M059J (cell line): Measurements from ENCODE around the gene KDM1B. TPM values are rescaled to one million over a fixed set of nuclear protein-coding genes. Genes with fewer than 3 reads are reported as not detected.
"Not testable (repeated sequence)": the region's sequence is repeated elsewhere in the genome, so short reads cannot be mapped to it uniquely, and the experiment has no call there.

Experiments
- DNase-seq: peaks from one replicate; pipeline ENCODE4 v3.0.0-alpha.2; 2012; ENCODE audit warnings: low read depth
- total RNA-seq: library from RNA; depleted of rRNA; stranded (reverse); fragments of >200 nt; shearing (Covaris generic); gene quantifications from 2 replicates; pipeline ENCODE4 v1.2.3, GENCODE V29; 2014

Gene KDM1B
- total RNA-seq, 1 experiment from 2014 or later, result 20.5 TPM

- DNase-seq, result no peak
Measured at GRCh38 chr6:18187701-18188100, 32.5 kb downstream of the KDM1B start.

- DNase-seq, result no peak
Measured at GRCh38 chr6:18189196-18189595, 34.0 kb downstream of the KDM1B start.

- no peak for DNase-seq
Measured at GRCh38 chr6:18192026-18192425, 36.8 kb downstream of the KDM1B start.

DNA sequence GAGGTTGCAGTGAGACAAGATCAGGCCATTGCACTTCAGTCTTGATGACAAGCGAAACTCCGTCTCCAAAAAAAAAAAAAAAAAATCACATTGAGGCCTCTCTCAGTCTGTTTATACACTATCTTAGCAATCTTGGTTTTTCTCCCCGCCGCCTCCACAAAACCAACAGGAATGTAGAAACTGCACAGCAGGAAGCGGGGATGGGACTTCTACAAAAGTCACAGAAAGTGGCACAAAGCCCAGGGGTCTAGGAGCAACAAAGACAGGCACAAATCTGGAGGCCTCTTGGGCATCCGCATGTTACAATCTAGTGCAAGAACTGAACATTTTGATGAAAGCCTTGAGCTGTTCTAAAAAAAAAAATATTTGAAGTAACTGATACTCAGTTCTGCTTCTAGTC lies 48.6 kb downstream of the KDM1B start:
- no peak for DNase-seq

DNA sequence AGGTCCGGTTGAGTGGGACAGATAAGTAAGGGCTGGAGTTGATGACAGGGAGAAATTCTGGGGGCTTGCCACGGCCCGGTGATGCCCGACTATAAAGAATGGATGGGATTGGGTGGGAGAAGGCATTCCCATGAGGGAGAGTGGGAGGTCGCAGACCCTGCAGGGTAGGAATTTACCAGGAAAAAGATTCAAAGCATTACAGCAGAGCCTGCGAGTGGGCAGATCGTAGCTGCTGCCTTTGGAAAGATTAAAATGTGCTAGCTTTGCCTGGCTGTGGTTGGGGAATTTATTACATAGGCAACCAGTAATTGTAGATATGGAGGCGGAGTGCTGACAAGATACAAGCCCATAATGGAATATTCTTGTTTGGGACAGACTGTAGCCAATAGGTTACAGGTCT lies 49.5 kb downstream of the KDM1B start:
- DNase-seq, result no peak

DNA sequence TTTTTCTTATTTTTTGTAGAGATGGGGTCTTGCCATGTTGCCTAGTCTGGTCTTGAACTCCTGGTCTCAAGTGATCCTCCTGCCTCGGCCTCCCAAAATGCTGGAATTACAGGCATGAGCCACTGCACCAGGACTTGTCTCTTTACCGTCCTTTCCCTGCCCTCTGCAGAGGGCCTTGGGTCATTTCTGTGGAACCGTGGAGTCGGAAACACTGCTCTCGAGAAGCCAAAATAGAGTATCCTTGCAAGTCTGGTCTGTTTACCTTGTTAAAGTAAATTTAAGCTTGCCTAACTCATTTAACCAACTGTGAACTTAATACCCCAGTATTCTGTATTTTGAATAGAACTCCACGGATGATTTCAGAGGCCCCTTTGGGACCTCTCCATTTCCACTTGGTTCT lies 51.4 kb downstream of the KDM1B start:
- DNase-seq, result no peak

- DNase-seq, result no peak
Measured at GRCh38 chr6:18207438-18207837, 52.2 kb downstream of the KDM1B start.

- DNase-seq, result no peak
Measured at GRCh38 chr6:18207949-18208348, 52.7 kb downstream of the KDM1B start.

- DNase-seq, result not testable (repeated sequence)
Measured at GRCh38 chr6:18208778-18209177, 53.6 kb downstream of the KDM1B start.

GRCh38 chr6:18209539-18210197 lies 54.4 kb downstream of the KDM1B start:
- DNase-seq, result no peak

- DNase-seq, result no peak
Measured at GRCh38 chr6:18210707-18211106, 55.5 kb downstream of the KDM1B start.

DNA sequence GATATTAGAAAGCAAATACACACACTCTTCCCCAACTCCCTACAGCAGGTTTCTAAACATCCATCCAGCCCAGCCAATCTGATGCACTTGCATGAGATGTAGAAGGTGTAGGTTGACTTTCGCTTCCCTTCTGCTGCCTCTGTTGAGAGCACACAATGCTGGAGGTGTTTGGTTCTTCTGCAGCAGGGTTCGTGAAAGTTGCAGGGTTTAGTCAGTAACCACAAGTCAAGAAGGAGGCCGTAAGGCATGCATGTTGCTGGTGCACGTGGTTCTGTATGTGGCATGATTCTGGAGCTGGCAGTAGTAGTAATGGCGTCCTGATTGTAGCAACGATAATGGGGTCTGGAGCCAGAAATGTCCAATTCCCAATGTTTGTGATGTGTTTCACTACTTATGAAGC lies 56.1 kb downstream of the KDM1B start:
- DNase-seq, result no peak

- DNase-seq, result no peak
Measured at GRCh38 chr6:18212231-18212630, 57.0 kb downstream of the KDM1B start.

DNA sequence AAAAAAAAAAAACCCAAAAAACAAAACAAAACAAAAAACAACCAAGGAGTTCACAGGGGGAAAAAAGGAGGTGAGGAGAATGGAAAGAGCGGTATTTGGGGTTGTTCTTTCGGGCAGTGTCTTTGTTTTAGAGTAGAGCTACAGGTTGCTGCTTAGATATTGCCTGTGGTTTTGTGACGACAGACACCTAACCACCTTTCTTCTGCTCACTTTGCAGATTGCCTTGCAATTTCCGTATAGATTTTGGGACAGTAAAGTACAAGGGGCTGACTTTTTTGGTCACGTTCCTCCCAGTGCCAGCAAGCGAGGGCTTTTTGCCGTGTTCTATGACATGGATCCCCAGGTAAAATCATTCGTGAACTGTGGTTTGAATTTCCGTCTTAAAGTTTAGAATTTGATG lies 58.2 kb downstream of the KDM1B start:
- no peak for DNase-seq

- no peak for DNase-seq
Measured at GRCh38 chr6:18214003-18214402, 58.8 kb downstream of the KDM1B start.

GRCh38 chr6:18215436-18215835 lies 60.2 kb downstream of the KDM1B start:
- no peak for DNase-seq

DNA sequence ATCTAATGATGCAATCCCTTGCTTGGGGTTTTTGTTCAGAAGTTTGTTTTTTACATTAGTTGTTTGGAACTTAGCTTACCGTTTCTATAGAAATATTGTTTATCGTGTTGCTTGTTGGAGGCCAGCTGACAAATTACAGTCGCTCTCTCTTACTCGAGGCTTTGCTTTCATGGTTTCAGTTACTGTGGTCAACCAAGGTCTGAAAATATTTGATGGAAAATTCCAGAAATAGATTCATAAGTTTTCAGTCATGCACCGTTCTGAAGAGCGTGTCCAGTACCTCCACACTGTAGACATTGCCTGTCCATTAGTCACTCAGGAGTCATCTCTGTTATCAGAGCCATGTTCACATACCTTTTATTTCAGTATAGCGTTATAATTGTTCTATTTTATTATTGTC lies 61.2 kb downstream of the KDM1B start:
- peak; percentile 98 for DNase-seq

GRCh38 chr6:18218233-18218632 lies 63.0 kb downstream of the KDM1B start:
- DNase-seq, result no peak

GRCh38 chr6:18219591-18219990 lies 64.4 kb downstream of the KDM1B start:
- DNase-seq, result no peak

DNA sequence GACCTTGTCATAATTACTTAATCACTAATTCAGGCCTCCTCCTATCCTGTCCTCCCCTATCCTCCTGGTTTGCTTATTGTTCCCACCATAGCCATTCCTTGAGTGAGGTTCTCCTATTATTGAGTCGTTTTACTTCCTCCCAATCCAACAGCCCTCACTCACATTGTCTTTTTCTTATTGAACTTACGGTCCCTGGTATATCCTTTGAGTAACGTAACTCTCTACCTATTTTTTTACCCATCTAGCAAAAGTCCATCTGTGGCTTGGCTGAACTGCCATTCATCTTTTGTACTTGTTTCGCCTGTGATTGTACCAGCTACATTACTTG lies 66.0 kb downstream of the KDM1B start:
- no peak for DNase-seq

DNA sequence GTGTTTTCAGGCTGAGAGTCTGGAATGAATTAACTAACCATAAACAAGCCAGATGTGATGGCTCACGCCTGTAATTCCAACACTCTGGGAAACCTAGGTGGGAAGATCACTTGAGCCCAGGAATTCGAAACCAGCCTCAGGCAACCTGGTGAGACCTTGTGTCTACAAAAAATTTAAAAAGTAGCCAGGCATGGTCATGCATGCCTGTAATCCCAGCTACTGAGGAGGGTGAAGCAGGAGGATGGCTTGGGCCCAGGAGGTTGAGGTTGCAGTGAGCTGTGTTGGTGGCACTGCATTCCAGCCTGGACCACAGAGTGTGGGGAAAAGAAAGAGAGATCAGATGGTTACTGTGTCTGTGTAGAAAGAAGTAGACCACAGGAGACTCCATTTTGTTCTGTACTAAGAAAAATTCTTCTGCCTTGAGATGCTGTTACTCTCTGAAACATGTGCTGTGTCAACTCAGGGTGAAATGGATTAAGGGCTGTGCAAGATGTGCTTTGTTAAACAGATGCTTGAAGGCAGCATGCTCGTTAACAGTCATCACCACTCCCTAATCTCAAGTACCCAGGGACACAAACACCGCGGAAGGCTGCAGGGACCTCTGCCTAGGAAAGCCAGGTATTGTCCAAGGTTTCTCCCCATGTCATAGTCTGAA lies 71.4 kb downstream of the KDM1B start:
- peak; percentile 91 for DNase-seq

DNA sequence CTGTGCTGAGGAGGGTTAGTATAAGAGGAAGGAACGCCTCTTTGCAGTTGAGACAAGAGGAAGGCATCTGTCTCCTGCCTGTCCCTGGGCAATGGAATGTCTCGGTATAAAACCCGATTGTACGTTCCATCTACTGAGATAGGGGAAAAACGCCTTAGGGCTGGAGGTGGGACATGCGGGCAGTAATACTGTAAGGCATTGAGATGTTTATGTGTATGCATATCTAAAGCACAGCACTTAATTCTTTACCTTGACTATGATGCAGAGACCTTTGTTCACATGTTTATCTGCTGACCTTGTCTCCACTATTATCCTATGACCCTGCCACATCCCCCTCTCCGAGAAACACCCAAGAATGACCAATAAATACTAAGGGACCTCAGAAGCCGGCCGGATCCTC lies 71.9 kb downstream of the KDM1B start:
- not testable (repeated sequence) for DNase-seq

- not testable (repeated sequence) for DNase-seq
Measured at GRCh38 chr6:18228590-18228989, 73.4 kb downstream of the KDM1B start.

- DNase-seq, result not testable (repeated sequence)
Measured at GRCh38 chr6:18231856-18232255, 76.6 kb downstream of the KDM1B start.
